ENCODE measurements around the gene HILPDA.
"Not testable (repeated sequence)": the region's sequence is repeated elsewhere in the genome, so short reads cannot be mapped to it uniquely, and the experiment has no call there.

DNA sequence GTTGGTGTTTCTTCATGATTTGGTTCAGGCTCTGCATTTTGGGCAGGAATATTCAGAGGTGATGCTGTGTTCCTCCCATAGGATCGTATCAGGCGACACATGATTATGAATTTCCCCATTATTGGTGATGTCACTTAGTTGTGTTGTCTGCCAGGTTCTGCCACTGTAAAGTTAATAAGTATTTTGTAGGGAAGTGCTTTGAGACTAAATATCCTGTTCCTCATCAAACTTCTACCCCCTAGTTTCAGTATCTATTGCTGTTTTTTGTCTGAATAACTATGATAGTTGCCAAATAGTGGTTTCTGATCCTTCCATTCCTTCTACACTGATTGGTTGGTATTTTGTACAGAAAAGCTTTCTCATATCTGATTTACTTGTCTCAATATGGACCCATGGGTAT is 49.7 kb downstream of the HILPDA start:
- TF ChIP-seq, protein P1, sequence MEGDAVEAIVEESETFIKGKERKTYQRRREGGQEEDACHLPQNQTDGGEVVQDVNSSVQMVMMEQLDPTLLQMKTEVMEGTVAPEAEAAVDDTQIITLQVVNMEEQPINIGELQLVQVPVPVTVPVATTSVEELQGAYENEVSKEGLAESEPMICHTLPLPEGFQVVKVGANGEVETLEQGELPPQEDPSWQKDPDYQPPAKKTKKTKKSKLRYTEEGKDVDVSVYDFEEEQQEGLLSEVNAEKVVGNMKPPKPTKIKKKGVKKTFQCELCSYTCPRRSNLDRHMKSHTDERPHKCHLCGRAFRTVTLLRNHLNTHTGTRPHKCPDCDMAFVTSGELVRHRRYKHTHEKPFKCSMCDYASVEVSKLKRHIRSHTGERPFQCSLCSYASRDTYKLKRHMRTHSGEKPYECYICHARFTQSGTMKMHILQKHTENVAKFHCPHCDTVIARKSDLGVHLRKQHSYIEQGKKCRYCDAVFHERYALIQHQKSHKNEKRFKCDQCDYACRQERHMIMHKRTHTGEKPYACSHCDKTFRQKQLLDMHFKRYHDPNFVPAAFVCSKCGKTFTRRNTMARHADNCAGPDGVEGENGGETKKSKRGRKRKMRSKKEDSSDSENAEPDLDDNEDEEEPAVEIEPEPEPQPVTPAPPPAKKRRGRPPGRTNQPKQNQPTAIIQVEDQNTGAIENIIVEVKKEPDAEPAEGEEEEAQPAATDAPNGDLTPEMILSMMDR (conservative IDR thresholded peaks at IDR 0.05 in 1 of 2, IDR thresholded peaks at IDR 0.05 in 1 of 2; ENCODE audit: extremely low read depth in 1 of 2, insufficient read depth in 1 of 2, low read depth in 1 of 2, low read length in 2 of 2): not testable (repeated sequence)
- not testable (repeated sequence) for TF ChIP-seq EZH2 (IDR thresholded peaks at IDR 0.05; ENCODE audit: borderline replicate concordance, low read length)

Data from mammary epithelial cell (primary cell).